Glutamatergic neuron (in vitro differentiated cells): ENCODE results near the gene ADTRP. TPM values are rescaled to one million over a fixed set of nuclear protein-coding genes. Genes with fewer than 3 reads are reported as not detected.

Experiments used
- DNase-seq: peaks from one replicate; pipeline ENCODE4 v3.0.0; 2022
- H3K27ac Mint-ChIP-seq: one replicate; pipeline ENCODE4 v1.8.0; 2020; ENCODE audit warnings: mild to moderate bottlenecking, mixed read lengths, inconsistent platforms; ENCODE audit not compliant: unreplicated experiment
- H3K27me3 Mint-ChIP-seq: one replicate; pipeline ENCODE4 v1.8.0; 2020; ENCODE audit warnings: mild to moderate bottlenecking, moderate library complexity, mixed read lengths, inconsistent platforms; ENCODE audit not compliant: unreplicated experiment
- H3K36me3 Mint-ChIP-seq: one replicate; pipeline ENCODE4 v1.8.0; 2020; ENCODE audit warnings: mild to moderate bottlenecking, mixed read lengths, inconsistent platforms; ENCODE audit not compliant: unreplicated experiment
- H3K4me1 Mint-ChIP-seq: one replicate; pipeline ENCODE4 v1.8.0; 2020; ENCODE audit warnings: mild to moderate bottlenecking, low read depth, mixed read lengths, inconsistent platforms; ENCODE audit not compliant: unreplicated experiment
- H3K4me3 Mint-ChIP-seq: one replicate; pipeline ENCODE4 v1.8.0; 2020; ENCODE audit warnings: mild to moderate bottlenecking, mixed read lengths, inconsistent platforms; ENCODE audit not compliant: unreplicated experiment
- H3K9me3 Mint-ChIP-seq: one replicate; pipeline ENCODE4 v1.8.0; 2020; ENCODE audit warnings: mild to moderate bottlenecking, moderate library complexity, mixed read lengths, inconsistent platforms; ENCODE audit not compliant: unreplicated experiment
- total RNA-seq: library from RNA; stranded (reverse); fragmentation: NEBNext Ultra II Directional; extraction: Animal tissue kit (Norgen Biotek cat#: 25700); gene quantifications from one replicate; pipeline ENCODE4 v1.2.1, GENCODE V29; 2021; ENCODE audit not compliant: unreplicated experiment
- TF ChIP-seq, protein P1 (sequence below): fragments of 200-600 bp; sonication (generic); IDR thresholded peaks from one replicate; pipeline ENCODE4 v1.5.0; 2021; ENCODE audit not compliant: partially characterized antibody, unreplicated experiment

The ADTRP gene
- total RNA-seq, 1 donor from 2014 or later = not detected

DNA sequence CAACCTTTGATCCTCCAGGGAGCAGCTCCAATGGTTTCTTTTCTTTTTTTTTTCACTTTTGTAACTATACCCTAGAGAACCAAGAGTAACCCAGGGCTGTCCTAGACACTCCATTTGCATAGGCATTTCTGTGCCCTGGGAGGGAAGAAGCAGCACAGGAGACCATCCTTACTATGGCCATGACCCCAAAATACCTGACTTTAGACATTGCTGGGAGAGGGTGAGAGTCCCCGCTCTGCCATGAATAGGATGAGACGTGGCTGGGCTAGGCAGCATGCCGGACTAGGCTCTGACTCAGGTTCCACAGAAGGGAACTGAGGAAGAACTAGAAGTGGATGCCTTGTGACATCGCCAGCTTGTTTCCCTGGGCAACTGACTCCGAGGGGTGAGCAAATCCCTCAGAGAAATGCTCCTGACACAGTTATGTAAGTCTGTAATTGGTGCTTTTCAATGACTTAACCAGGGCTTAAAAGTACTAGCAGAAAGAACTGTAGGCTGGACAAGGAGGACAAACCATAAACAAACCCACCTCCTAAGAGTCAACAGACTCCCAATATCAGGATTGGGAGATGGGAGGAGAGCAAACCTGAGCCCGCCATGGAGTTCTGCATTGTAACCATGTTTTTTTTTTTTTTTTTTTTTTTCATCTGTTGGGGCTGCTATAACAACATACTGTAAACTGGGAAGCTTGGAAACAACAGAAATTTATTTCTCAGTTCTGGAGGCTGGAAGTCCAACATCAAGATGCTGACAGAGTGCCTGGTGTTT, 910 bp upstream of the ADTRP start:
- H3K4me1 Mint-ChIP-seq = peaks cover 12% of the 10 kb centered on the region
- no peaks in the 10 kb centered on the region for H3K36me3 Mint-ChIP-seq
- H3K27me3 Mint-ChIP-seq = no peaks in the 10 kb centered on the region
- H3K4me3 Mint-ChIP-seq = no peak overlapping the region
- H3K27ac Mint-ChIP-seq = no peak overlapping the region
- TF ChIP-seq, protein P1, sequence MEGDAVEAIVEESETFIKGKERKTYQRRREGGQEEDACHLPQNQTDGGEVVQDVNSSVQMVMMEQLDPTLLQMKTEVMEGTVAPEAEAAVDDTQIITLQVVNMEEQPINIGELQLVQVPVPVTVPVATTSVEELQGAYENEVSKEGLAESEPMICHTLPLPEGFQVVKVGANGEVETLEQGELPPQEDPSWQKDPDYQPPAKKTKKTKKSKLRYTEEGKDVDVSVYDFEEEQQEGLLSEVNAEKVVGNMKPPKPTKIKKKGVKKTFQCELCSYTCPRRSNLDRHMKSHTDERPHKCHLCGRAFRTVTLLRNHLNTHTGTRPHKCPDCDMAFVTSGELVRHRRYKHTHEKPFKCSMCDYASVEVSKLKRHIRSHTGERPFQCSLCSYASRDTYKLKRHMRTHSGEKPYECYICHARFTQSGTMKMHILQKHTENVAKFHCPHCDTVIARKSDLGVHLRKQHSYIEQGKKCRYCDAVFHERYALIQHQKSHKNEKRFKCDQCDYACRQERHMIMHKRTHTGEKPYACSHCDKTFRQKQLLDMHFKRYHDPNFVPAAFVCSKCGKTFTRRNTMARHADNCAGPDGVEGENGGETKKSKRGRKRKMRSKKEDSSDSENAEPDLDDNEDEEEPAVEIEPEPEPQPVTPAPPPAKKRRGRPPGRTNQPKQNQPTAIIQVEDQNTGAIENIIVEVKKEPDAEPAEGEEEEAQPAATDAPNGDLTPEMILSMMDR = no peak
- no peak for DNase-seq
- H3K9me3 Mint-ChIP-seq = peaks cover 1% of the 10 kb centered on the region

DNA sequence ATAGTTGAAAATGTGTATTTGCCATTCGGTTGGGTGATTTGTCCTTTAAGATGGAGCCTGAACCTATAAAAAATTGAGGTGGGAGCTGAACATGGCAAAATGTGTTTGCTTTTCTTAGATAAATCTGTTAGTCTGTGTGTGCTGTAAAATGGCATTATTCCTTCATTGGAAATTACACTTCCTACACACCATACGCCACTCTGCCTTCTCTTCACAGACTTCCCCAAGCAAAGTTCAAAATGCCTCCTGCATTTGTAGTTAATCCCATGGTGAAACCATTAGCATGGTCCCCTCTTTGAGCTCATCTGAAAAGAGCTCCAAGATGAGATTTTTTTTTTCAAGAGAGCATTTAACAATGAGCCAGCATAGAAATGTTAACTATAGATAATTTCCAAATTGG, 567 bp downstream of the ADTRP start:
- H3K36me3 Mint-ChIP-seq = no peaks in the 10 kb centered on the region
- H3K4me1 Mint-ChIP-seq = peaks cover 12% of the 10 kb centered on the region
- DNase-seq = no peak
- no peaks in the 10 kb centered on the region for H3K9me3 Mint-ChIP-seq
- H3K27me3 Mint-ChIP-seq = no peaks in the 10 kb centered on the region
- H3K4me3 Mint-ChIP-seq = no peak overlapping the region
- H3K27ac Mint-ChIP-seq = no peak overlapping the region
- TF ChIP-seq, protein P1 = no peak

DNA sequence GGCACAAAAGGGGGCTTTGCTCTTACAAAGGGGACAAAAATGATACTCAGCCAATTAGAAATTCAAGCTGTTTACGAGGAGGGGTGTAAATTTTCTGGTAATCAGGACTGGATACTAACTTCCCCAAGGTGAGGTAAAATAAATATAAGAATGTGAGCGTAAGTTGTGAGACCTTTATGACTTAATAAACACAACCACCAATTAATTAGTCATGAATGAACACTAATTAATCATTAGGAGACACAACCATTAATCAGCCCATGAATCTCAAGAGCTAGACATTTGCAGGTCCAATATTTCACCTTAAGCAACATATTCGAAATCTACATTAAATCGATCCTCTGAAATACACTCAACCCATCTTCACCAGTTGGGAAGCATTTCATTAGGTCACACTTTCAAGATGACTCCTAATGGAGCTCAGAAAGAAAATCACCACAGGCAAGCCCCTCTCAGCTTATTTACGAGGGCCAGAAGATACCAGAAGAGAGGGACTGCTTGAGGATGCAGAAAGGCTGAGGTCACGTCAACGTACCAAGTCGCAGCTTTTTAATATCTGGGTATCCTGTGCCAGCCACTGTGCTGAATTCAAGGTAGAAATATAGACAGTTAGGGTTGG, 2.7 kb downstream of the ADTRP start:
- Mint-ChIP-seq H3K4me1 (peaks cover 12% of the 10 kb centered on the region), H3K4me3 (no peak overlapping the region), H3K27me3 (no peaks in the 10 kb centered on the region), H3K36me3 (no peaks in the 10 kb centered on the region), H3K27ac (no peak overlapping the region), H3K9me3 (no peaks in the 10 kb centered on the region)
- no peak for DNase-seq
- TF ChIP-seq, protein P1 = no peak

DNA sequence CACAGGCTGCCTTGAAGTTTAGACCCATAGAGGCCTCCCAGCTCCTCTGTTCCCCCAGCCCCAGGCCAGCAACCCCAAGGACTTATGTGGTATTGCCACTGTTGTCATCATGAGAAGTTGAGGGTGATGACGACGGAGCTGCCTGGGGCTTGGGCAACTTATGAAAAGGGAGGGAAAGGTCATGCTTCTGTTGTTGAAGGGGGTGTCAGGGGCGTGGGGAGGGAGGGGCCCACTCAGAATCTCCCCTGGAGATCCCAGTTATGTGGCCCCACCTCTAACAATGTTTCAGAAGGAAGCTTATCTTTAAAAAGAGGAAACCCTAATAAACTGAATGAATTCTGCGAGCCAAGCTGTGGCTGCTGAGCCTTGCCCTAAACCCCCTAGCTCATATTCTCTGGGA, 4.2 kb downstream of the ADTRP start:
- Mint-ChIP-seq H3K27ac (no peak overlapping the region), H3K27me3 (no peaks in the 10 kb centered on the region), H3K4me3 (no peak overlapping the region), H3K9me3 (no peaks in the 10 kb centered on the region), H3K4me1 (peaks cover 17% of the 10 kb centered on the region), H3K36me3 (no peaks in the 10 kb centered on the region)
- no peak for DNase-seq
- TF ChIP-seq, protein P1 = no peak

DNA sequence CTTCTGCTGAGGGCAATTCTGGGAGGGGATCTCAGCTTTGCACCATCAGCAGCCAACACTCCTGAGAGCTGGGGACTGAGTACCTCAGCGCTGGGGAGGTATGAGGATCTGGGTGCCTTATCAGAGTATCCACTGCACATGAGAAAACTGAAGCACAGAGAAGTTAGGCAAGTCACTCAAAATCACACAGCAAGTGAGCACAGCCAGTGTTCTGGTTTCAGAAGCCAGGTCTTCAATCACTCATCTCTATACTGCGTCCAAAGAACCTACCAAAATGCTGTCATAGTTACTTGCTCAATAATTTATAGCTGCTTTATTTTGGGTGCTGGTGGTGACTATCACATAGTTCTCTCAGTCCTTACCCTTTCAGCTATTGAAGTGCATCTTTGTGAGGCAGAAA, 5.0 kb downstream of the ADTRP start:
- Mint-ChIP-seq H3K4me1 (peaks cover 12% of the 10 kb centered on the region), H3K9me3 (no peaks in the 10 kb centered on the region), H3K4me3 (no peak overlapping the region), H3K27me3 (no peaks in the 10 kb centered on the region), H3K36me3 (no peaks in the 10 kb centered on the region), H3K27ac (no peak overlapping the region)
- DNase-seq = no peak
- TF ChIP-seq, protein P1 = no peak
